ENCODE measurements around the gene KIF12. TPM values are rescaled to one million over a fixed set of nuclear protein-coding genes. Genes with fewer than 3 reads are reported as not detected.

The KIF12 gene
- total and polyA plus RNA-seq, 2 of the 13 experiments (the other 11 are each of a cell fraction or from before 2014, with no cell fraction given), result 1.8 to 12.5 TPM

DNA sequence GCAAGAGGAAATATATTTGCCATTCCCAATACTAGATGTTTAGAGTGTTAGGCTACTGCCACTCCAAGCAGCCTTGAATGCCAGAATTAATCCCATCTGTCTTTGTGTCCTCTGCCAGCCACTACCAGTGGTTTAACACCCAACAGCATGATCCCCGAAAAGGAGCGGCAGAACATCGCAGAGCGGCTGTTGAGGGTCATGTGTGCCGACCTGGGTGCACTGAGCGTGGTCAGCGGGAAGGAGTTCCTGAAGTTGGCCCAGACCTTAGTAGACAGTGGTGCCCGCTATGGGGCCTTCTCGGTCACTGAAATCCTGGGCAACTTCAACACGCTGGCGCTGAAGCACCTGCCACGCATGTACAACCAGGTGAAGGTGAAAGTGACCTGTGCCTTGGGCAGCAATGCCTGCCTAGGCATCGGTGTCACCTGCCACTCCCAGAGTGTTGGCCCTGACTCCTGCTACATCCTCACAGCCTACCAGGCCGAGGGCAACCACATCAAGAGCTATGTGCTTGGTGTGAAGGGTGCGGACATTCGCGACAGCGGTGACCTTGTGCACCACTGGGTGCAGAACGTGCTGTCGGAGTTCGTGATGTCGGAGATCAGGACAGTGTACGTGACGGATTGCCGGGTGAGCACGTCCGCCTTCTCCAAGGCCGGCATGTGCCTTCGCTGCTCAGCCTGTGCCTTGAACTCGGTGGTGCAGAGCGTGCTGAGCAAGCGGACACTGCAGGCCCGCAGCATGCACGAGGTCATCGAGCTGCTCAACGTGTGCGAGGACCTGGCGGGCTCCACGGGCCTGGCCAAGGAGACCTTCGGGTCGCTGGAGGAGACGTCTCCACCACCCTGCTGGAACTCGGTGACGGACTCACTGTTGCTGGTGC lies 50.3 kb downstream of the KIF12 start:
- no peak overlapping the region for H3K4me3 ChIP-seq (replicated peaks in 1 of 3; ENCODE audit: insufficient read depth in 1 of 3, low read depth in 2 of 3, low read length in 3 of 3)
- H3K4me1 ChIP-seq (ENCODE audit: insufficient read depth, low read length), result peaks cover 21% of the 10 kb centered on the region
- BruUV-seq (replicated peaks), result no TSS peak
- no peaks in the 10 kb centered on the region for H3K36me3 ChIP-seq (replicated peaks in 1 of 2; ENCODE audit: control insufficient read depth in 1 of 2, insufficient read depth in 2 of 2, low read length in 2 of 2)
- ChIA-PET POLR2A (interaction anchor here (1.2 kb wide), 1 partner anchor 10 kb away, joined by 3 read pairs; no protein-coding TSS in a partner anchor), CTCF (ENCODE audit: low intra/inter-chr PET ratio, low total read pairs) (interaction anchor here (2.3 kb wide), 1 partner anchor 241 kb away, joined by 9 read pairs; no protein-coding TSS in a partner anchor)
- H3K9me3 ChIP-seq (ENCODE audit: low read length), result no peaks in the 10 kb centered on the region
- WGBS (ENCODE audit: low lambda C conversion rate), result 79% methylated on average over 28 of the region's 44 CpGs
- H3K79me2 ChIP-seq (ENCODE audit: insufficient read depth, low read length), result no peaks in the 10 kb centered on the region
- H3K27me3 ChIP-seq (ENCODE audit: control insufficient read depth in 1 of 2, insufficient read depth in 2 of 2, low read length in 2 of 2), result peaks cover 0 to 6% of the 10 kb centered on the region in 2 experiments; a peak in 2 of 5 replicates
- no peak overlapping the region for H3K27ac ChIP-seq (ENCODE audit: extremely low read length, insufficient read depth, low read length)
- no peak for FAIRE-seq
- H2AFZ ChIP-seq (ENCODE audit: low read length), result no peak overlapping the region
- H4K20me1 ChIP-seq (ENCODE audit: insufficient read depth, low read length), result no peaks in the 10 kb centered on the region
- no peak for ATAC-seq
- TF ChIP-seq ISX (CRISPR knock-in tag; conservative IDR thresholded peaks at IDR 0.05), result no peak
- 0 out of 2 replicates have a peak, but pooled peaks have one; percentile 23 for TF ChIP-seq ZBTB38 (CRISPR knock-in tag; IDR thresholded peaks at IDR 0.05)
- TF ChIP-seq, protein P1, sequence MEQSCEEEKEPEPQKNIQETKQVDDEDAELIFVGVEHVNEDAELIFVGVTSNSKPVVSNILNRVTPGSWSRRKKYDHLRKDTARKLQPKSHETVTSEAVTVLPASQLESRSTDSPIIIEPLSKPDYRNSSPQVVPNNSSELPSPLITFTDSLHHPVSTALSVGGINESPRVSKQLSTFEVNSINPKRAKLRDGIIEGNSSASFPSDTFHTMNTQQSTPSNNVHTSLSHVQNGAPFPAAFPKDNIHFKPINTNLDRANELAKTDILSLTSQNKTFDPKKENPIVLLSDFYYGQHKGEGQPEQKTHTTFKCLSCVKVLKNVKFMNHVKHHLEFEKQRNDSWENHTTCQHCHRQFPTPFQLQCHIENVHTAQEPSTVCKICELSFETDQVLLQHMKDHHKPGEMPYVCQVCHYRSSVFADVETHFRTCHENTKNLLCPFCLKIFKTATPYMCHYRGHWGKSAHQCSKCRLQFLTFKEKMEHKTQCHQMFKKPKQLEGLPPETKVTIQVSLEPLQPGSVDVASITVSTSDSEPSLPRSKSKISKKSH (CRISPR knock-in tag; IDR thresholded peaks at IDR 0.05; ENCODE audit: borderline replicate concordance), result no peak
- 0 out of 2 replicates have a peak, but pooled peaks have one; percentile 33 for TF ChIP-seq ZBTB7A (CRISPR knock-in tag; IDR thresholded peaks at IDR 0.05)
- no peak overlapping the region for H3K9ac ChIP-seq (ENCODE audit: insufficient read depth, low read depth, low read length)
- intact Hi-C loops (cut with micrococcal nuclease; ENCODE audit: unreplicated experiment) (loop anchor here (10.0 kb wide), 1 partner anchor 174 kb away; the partner anchor contains the start of gene ZNF618), in situ Hi-C loops (cut with HindIII; ENCODE audit: extremely low pct_ligation_motif_present, low pct_unique_long_range_greater_than_20kb) (loop anchor here (25.0 kb wide), 1 partner anchor 311 kb away; no protein-coding TSS in a partner anchor)
- DNase-seq (ENCODE audit: low spot score), result no peak
- H3K4me2 ChIP-seq (ENCODE audit: low read depth, low read length), result no peak overlapping the region
